Activated CD8-positive, alpha-beta memory T cell treated with anti-CD3 and anti-CD28 coated beads for 4 hours (primary cell): ENCODE measurements around the gene ZNF33A.
A peak's percentile ranks its signal among the peaks of the same experiment; 100 is the strongest.
"Not testable (repeated sequence)": the region's sequence is repeated elsewhere in the genome, so short reads cannot be mapped to it uniquely, and the experiment has no call there.

Experiments
- DNase-seq, 2 donors: peaks; one replicate each; pipeline ENCODE4 v3.0.0-alpha.2; 2020; ENCODE audit warnings: low read depth in 2 of 2

Gene ZNF33A

DNA sequence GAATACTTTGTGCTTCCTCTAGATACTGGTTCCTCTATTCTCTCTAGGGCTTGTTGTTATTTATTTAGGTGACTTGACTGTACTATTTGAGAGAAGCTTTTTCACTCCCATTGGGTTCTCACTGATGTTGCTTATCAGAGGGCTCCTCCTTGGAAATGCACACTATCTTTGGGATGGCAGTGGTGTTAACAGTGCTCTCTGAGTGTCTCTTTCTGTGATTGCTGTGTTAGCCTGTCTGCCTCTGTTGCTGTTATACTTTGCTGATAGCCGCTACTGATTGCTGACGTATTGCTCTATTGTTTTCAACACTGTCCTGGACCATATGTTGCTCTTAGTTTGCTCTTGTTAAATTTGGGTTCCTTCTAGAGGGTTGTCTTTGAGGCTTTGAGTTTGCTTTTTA is 34.7 kb downstream of the ZNF33A start:
- DNase-seq, result no peak

DNA sequence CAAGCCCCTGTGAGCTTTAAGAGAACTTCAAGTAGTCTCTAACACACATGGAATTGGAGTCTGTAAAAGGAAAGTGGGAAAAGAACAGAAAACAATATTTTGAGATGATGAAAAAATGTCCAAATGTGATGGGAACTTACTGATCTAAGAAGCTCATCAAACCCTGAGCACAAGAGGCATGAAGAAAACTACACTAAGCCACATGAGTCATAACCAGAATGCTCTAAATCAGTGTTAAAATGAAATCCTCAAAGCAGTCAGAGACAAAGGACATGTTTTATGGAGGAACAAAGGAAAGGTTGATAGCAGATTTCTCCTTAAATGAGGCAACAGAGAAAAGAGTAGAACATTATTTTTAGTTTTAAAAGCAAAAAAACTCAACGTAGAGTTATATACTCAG is 37.2 kb downstream of the ZNF33A start:
- no peak for DNase-seq

GRCh38 chr10:38050212-38050611 is 39.7 kb downstream of the ZNF33A start:
- no peak for DNase-seq

DNA sequence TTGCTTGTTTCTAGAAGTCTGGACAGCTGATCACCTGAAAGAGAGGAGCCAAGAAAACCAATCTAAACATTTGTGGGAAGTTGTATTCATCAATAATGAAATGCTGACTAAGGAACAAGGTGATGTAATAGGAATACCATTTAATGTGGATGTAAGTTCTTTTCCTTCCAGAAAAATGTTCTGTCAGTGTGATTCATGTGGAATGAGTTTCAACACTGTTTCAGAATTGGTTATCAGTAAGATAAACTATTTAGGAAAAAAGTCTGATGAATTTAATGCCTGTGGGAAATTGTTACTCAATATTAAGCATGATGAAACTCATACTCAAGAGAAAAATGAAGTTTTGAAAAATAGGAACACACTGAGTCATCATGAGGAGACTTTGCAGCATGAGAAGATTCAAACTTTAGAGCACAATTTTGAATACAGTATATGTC is 43.9 kb downstream of the ZNF33A start:
- DNase-seq, result no peak

GRCh38 chr10:38055274-38055894 is 44.9 kb downstream of the ZNF33A start:
- DNase-seq, result not testable (repeated sequence)

GRCh38 chr10:38069663-38070062 is 59.2 kb downstream of the ZNF33A start:
- not testable (repeated sequence) for DNase-seq

GRCh38 chr10:38070501-38070900 is 60.0 kb downstream of the ZNF33A start:
- DNase-seq, result no peak

DNA sequence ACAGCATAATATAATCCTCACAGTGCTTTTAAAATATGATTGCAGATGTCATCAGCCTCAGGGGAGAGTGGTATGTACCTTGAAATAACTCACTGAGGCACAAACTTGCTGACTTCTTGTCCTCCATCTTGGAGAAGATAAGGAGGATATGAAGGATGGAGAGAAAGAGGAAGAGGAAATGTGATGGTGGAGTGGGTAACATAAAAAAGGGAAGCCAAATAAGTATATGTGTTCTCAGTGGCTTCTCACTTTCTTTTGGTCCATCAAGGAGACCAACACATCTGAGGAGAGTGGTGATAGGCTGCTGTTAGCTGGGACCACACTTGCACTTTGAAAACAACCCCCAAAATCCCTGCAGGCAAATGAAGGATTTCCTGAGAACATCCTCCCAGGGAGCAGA is 62.1 kb downstream of the ZNF33A start:
- DNase-seq, result no peak

DNA sequence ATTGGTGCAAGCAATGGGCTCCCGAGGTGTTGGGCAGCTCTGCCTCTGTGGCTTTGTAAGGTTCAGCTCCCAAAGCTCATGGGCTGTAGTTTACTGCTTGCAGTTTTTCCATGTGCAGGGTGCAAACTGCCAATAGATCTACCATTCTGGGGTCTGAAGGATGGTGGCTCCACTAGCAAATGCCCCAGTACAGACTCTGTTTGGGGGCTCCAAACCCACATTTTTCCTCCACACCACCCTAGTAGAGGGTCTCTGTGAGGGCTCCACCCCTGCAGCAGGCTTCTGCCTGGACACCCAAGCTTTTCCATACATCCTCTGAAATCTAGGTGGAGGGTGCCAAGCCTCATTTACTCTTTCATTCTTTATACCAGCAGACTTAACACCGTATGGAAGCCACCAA is 66.2 kb downstream of the ZNF33A start:
- no peak for DNase-seq

DNA sequence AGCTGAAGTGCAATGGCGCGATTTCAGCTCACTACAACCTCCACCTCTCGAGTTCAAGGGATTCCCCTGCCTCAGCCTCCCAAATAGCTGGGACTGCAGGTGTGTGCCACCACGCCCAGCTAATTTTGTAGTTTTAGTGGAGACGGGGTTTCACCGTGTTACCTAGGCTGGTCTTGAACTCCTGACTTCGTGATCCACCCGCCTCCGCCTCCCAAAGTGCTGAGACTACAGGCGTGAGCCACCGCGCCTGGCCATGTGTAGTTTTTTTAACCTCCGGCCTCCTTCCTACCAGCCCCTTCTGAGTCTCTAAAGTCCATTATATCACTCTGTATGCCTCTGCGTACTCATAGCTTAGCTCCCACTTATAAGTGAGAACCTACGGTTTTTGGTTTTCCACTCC is 82.8 kb downstream of the ZNF33A start:
- not testable (repeated sequence) for DNase-seq

- DNase-seq, result no peak
Measured at GRCh38 chr10:38093816-38094157, 83.3 kb downstream of the ZNF33A start.

- peak; percentile 76 to 83 for DNase-seq
Measured at GRCh38 chr10:38094158-38094926, 83.9 kb downstream of the ZNF33A start, which contains the start of gene ZNF37A. TSS of gene ZNF37A (plus strand) at chr10:38094337. CDS start at chr10:38096618, 2,281 bp downstream.

- no peak for DNase-seq
Measured at GRCh38 chr10:38094927-38095574, 84.6 kb downstream of the ZNF33A start.

DNA sequence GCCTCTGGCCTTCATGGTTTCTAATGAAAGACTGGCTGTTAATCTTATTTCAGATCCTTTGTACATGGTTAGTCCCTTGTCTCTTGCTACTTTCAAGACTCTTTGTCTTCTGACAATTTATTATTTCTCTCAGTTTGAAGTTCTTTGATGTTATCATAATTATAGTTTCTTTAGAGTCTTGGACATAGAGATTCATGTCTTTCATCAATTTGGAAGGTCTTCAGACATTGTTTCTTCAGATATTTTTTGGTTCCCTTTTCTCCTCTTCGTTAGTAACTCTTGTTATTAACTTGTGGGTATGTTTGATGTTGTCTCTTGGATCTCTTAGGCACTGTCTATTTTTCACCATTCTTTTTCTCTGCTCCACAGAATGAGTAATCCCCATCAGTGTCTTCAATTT is 92.4 kb downstream of the ZNF33A start:
- DNase-seq, result no peak

GRCh38 chr10:38103756-38104155 is 93.3 kb downstream of the ZNF33A start:
- DNase-seq, result no peak

GRCh38 chr10:38112159-38112558 is 101.7 kb downstream of the ZNF33A start:
- DNase-seq, result no peak
